GM21381 (cell line): Measurements from ENCODE around the gene ATP12A.

Experiments
- ATAC-seq: cut with Tn5 transposase; IDR thresholded peaks from one replicate; pipeline ENCODE4 v1.9.1; 2021; ENCODE audit warnings: mild to moderate bottlenecking, moderate library complexity; ENCODE audit not compliant: unreplicated experiment

Gene ATP12A

DNA sequence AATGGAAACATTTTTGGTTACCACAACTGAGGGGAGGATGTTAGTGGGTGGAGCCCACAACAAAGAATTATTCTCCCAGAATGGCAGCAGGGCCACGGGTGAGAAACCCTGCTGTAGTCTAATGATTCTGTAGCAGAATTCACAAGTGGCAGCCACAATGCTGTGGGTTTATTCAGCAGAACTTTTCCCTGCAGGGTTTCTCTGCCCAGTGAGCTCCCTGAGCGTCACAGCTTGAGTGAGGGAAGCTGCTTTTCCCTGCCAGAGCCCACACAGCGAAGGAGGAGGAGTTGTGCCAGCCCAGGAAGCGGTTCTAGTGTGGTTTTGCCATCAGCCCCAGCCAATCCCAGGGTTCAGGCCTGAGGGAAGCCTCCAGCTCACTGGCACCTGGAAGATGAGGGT lies 4.4 kb downstream of the ATP12A start:
- ATAC-seq, result no peak

DNA sequence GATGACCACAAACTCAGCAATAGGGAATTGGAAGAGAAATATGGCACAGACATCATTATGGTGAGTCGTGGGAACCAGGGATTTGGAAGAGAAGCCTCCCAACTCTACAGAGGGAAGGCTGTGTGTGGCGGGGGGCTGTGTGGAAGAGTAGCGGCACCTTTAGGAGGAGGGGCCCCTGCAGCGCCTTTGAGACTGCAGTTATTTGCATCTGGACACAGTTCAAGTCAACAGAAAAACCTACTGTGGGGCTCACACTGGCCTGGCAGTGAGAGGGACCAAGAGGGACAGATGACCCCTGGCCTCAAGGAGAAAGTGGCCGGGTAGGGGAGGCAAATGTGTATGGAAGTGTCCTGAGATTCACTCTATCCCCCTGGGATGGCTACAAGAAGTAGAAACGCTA lies 5.1 kb downstream of the ATP12A start:
- no peak for ATAC-seq

DNA sequence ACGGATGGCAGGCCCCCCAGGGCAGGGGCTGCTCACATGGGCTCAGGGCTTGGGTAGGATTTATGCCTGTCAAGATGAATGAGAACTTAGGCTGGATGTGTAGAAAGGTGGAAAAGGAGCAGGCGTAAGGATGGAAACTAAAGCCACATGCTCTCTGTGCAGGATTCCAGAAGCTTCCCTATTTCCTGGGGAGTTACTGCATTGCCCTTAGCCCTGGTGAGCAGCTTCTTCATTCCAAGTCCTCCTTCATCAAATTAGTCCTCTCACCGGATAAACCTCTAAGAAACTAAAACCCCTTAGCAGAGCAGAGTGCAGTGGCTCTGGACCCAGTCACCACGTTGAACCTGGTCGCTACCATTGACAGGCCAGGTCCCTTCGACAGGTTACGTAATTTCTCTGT lies 7.4 kb downstream of the ATP12A start:
- ATAC-seq, result no peak

DNA sequence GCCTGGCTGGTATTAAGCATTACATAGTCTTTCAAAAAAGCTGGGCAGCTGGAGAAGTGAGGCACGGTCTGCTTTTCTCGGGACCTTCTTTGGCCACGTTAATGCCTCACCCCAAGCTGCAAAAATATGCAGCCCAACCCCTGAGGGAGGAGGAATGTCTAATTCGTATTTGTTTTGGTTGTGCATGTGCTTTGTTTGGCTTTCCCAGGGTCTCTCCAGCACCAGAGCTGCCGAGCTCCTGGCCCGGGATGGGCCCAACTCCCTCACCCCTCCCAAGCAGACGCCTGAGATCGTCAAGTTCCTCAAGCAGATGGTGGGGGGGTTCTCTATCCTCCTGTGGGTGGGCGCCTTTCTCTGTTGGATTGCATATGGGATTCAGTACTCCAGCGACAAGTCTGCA lies 7.9 kb downstream of the ATP12A start:
- no peak for ATAC-seq

DNA sequence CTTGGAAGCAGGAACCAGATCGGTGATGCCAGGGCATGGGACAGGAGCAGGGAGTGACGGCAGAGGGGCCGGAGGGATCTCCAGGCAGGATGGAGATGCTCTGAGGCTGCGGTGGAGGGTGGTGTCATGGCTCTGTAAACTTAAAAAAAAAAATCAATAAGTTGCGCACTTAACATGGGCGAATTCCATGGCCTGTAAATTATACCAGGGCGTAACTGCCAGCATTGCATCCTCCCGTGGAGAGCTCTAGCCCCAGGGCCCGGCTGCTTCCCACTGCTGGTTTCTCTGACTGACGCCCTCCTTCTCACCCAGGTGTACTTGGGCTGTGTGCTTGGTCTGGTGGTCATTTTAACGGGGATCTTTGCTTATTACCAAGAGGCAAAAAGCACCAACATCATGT lies 8.7 kb downstream of the ATP12A start:
- ATAC-seq, result no peak

DNA sequence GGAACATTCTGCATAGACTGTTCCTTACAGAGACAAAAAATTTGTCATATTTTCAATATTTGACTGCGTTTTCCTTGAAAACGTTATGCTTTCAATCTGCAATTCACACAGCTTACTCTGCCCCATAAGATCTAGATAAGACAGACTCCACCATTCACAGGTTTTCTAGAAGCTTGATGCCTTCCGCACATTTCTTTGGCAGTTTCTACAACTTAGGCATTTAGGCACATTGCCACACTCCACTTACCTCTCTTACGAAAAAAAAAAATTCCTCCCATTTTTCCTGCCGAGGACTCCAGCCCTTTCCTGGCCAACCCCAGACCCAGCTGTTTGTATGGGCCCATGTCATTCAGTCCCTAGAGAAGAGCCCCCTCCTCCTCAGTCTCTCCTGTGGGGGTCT lies 11.2 kb downstream of the ATP12A start:
- ATAC-seq, result no peak

DNA sequence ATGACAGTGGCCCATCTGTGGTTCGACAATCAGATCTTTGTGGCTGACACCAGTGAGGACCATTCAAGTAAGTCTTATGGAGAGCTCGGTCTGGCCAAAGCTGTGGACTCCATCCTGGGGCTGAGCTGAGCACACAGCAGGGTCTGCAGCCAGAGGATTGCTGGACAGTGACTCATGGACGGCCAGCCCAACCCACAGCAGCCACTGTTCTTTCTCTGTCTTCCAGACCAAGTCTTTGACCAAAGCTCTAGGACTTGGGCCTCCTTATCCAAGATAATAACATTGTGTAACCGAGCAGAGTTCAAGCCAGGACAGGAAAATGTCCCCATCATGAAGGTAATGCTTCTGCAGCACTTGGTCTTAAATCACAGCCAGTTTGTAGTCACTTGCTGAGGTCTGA lies 12.4 kb downstream of the ATP12A start:
- ATAC-seq, result no peak

DNA sequence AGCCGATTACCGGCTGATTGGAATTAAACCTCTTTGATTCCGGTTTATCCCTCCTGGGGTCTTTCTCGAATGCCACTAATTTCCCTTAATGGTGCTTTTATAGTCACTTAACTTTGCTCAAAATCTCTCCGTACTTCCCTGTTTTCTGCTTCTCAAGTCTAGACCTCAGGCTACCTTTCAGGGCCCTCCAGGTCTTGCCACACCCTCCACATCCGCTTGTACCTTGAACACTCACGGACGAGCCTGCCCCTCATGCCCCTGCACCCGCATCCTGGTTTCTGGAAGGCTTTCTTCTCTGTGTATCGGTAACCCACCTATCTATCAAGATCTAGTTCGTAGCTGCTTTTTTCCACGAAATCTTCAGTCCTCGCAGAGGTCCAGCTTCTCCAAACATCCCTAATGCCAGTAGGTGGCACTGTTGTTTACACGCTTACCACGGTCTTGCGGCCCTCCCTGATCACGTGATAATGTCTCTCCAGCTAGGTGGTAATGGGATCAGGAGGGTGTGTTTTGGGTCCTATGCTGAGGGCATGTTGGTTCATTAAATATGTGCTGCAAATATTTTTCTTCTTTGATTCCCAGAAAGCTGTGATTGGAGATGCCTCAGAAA lies 13.8 kb downstream of the ATP12A start:
- ATAC-seq, result peak; percentile 62

DNA sequence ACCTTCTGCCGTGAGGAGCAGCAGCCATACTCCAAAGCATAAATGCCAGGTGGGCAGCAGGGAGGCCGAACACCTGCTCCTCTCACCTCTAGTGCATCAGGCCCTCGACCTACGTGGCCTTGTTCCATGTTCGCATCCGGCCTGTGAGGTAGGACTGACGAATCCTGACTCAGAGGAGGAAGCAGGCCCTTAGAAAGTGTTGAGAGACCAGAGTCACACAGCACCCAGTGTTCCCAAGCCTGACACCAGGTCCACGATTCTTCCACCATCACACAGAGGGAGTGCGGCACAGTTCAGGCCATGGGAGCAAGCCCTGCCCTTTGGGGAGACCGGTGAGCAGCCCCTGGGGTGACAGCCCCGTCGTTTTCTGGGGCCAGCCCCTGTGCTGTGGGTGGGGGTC lies 14.7 kb downstream of the ATP12A start:
- no peak for ATAC-seq

DNA sequence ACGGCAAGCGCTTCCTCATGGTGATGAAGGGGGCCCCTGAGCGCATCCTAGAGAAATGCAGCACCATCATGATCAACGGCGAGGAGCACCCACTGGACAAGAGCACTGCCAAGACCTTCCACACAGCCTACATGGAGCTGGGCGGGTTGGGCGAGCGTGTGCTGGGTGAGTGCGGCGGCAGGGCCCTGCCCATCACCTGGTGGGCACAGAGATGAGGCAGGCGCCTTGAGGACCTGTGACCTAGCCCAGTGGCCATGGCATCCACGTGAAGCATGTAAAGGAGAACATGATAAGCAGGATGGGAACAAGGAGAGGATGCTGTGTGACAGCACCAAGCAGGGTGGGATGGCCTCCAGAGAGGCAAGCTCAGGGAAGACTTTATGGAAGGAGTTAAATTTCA lies 18.5 kb downstream of the ATP12A start:
- no peak for ATAC-seq

DNA sequence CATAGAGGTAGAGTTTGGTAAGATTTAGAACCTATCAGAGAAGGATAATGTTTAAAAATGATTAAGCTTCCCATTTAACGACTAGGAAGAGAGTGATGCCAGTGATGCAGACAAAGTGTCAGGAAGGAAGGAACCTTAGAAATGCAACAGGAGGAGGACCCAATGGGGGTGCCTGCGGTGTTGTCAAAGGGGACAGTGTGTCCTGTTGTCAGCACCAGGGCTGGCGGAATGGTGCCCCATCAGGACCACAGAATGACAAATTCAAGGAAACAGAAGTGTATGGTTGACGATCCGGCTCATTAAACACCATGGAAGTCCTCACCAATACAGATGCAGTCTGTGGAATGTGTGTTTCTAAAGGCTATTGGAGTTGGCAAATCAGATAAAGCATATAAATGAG lies 19.3 kb downstream of the ATP12A start:
- no peak for ATAC-seq

DNA sequence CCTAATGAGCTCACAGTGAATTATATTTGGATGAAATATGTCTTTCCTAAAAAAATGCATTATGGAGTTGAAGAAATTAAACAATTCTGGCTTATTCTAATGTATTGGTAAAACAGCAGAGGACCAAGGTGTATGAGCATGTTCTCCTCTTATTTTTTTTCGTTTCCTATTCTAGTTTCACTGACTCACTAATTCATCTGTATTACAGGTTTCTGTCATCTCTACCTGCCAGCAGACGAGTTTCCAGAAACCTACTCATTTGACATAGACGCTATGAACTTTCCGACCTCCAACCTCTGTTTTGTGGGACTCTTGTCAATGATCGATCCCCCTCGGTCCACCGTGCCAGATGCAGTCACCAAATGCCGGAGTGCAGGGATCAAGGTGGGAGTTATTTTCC lies 20.3 kb downstream of the ATP12A start:
- ATAC-seq, result no peak

DNA sequence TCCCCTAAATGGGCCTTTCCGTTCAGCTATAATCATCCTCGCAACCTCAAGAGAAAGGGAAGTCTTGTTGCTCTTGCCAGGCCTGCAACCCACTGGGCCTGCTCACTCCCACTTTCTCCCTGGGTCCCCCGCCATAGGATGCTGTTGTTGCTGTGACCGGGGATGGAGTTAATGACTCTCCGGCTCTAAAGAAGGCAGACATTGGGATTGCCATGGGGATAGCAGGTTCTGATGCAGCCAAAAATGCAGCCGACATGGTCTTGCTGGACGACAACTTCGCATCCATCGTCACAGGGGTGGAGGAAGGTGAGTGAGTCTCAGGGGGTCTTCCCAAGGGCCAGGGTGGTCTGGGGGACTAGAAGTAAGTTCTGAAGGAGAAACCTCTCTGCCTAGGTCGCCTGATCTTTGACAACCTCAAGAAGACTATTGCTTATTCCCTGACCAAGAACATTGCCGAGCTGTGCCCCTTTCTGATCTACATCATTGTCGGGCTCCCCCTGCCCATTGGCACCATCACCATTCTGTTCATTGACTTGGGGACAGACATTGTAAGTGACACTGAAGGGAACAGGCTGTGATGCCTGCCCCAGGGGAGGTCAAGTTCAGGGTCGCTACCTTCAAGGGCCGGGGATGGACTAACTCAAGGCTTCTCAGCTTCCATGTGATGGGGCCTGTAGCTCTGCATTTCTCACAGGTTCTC lies 26.8 kb downstream of the ATP12A start:
- ATAC-seq, result no peak

DNA sequence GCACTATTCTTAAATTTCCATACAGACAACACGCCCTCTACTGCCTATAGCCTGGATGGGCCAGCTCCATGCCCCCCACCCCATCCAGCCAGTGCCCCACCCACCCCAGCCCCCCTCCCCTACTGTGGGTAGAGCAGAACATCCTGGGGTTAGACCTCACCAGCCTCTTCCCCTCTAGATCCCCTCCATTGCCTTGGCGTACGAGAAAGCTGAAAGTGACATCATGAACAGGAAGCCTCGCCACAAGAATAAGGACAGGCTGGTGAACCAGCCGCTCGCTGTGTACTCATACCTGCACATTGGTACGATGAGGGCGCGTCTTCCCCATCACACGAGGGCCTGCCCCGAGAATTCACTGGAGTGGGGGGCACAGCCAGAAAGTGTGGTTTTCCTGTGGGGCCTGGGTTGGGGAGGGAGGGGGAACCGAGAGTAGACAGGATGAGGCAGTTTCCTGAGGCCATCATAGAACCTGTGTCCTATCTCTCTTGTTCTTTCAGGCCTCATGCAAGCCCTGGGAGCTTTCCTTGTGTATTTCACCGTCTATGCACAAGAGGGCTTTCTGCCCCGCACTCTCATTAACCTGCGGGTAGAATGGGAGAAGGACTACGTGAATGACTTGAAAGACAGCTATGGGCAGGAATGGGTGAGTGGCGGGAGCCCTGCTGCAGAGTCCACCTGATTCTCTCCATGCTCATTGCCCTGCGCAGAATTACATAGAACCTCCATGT lies 29.1 kb downstream of the ATP12A start:
- ATAC-seq, result peak; percentile 87

DNA sequence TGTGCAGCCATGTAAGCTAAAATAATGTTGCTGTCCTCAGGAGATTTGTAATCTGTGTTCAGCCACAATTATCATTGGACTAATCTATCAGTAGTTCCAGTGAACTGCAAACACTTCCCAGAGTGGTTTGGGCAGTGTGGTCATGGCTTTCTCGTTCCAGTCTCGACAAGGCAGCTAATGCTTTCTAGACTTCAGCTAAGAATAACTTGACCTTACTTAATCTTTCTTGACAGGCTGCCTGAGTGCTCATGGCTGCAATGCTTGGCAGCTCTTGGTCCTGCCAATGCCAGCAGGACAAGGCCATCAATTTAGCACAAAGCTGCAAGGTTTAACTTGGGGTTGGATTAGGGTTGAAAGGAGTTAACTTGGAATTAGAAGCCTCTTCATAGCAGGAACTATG lies 32.8 kb downstream of the ATP12A start:
- no peak for ATAC-seq

DNA sequence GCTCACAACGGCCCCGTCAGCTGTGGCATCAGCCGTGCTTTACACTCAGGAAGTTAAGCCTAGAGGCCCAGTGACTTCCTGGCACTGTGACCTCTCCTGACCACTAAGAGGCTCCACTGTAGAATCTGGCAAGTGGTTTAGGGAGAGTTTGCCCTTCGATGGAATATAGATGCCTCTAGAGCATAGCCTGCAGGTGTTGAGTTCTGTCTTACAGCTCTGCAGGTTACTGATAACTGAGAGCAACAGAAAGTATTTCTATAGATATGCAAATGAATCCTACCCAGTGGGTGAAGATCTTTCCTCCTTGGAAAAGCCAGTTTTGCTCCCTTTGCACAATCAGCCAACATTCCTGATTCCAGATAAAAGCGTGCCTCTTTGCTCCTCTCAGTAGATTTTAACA lies 35.8 kb downstream of the ATP12A start:
- no peak for ATAC-seq

DNA sequence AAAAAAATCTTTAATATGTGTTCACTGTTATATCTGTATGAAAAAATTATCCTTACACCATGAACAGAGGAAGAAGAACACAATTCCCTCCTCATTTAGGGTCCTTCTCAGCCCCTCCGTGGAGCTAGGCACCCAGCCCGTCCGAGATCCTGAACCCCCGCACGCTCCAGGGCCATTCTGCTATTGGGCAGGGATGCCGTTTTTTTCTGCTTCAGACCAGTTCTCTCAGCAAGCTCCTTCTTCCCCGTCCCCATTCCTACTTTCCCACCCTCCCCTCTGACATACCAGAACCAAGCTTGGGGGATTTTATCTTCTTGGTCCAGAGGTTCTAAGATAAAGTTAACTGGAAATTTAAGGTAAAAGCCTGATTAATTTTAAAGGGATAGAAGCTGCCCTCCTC lies 36.2 kb downstream of the ATP12A start:
- no peak for ATAC-seq

DNA sequence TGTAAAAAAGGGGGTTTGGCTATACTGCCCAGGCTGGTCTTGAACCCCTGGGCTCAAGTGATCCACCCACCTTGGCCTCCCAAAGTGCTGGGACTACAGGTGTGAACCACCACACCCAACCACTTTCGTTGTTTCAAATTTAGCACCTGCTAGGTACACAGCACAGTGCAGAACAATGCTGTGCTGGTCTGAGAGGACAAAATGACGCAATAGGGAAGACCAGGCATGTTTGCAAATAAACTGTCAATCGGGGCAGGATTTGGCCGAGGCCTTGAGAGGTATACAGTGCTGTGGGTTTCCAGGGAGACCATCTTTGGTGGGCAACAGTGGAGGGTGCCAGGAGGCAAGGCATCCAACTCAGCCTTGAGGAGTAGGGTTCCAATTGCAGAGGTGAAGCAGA lies 37.0 kb downstream of the ATP12A start:
- no peak for ATAC-seq

DNA sequence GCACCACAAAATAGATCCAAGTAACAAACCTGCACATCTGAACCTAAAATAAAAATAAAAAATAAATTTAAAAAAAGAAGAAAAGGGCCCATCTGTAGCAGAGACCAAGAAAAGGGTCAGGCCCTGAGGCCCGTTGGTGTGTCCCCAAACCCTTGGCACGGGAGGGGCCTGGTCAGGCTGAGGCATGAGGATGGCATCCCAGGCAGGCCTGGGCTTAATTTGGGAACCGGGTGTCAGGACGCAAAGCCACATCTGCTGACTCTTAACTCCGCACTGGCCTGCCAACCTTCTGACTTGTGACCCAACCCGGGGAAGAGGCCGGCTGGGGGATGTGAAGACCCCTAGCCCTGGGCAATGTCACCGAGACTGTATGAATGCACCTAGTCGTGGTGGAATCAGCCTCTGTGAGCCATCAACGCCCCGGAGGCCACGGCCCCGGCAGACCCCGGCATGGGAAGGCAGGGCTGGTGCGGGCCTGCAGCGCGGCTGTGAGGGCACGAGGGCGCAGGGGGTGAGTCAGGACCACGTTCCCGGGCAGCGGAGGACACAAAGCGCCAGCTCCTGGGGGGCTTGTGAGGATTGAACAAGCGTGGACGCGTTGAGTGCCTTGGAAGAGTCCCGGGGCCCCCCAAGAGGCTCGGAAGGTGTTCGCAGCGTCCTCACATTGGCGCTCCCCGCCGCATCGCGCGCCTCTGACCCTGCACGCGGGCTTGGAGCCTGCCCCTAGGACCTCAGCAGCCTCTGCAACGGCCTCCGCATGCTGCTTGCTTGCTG lies 38.2 kb downstream of the ATP12A start:
- no peak for ATAC-seq

DNA sequence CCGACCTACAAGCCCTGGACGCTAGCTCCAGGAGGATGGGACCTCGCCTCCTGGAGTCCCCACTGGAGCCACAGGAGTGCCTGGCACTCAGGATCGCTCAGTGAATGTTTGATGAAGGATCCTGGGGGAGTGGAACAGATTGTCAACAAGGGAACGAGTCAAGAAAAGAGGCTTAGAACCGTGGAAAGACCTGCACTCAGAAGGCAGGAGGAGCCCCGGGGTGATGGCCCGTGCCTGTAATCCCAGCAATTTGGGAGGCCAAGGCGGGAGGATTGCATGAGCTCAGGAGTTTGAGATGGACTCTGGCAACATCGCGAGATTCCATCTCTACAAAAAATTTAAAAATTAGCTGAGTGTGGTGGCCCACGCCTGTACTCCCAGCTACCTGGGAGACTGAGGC lies 38.9 kb downstream of the ATP12A start:
- ATAC-seq, result no peak

DNA sequence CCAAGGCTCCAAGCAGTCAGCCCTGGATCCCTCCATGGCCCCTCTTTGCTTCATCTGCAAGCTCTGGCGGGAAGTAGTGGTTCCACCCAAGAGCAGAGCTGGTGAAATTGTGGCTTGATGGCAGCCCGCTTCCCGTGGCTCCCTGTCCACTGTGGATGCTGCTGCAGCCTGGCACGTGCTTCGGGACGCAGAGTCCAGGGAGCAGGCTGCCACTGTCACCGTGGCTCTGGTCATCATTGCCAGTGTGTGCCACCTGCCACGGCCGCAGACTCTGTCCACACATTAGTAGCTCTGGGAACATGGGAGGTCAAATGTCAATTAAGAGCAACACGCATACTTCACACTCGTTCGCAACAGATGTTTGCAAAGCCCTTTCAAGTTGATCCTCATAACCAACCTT lies 43.0 kb downstream of the ATP12A start:
- no peak for ATAC-seq

DNA sequence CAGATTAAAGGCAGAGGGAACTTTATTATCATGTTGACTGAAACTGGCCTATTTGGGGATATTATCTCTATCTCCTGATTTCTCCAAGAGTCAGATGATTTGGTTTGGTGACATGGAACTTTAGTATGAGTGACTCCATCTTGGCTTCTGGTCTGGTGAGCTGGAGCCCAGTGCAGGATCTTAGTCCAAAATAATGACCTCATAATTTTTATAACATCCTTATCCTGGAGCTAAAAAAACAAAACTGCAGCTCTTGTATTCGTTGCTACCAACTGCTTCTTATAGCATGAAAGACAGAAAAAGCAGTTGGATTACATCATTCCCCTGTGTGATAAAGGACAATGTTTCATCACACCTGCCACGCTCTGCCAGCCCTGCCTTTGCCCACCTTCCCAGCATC lies 44.5 kb downstream of the ATP12A start:
- no peak for ATAC-seq
